NK-92 (cell line): Measurements from ENCODE around the gene TNNI2.
"Not testable (repeated sequence)": the region's sequence is repeated elsewhere in the genome, so short reads cannot be mapped to it uniquely, and the experiment has no call there.

Source experiments
- DNase-seq: peaks from one replicate; lab custom pipeline; 2025; ENCODE audit not compliant: unreplicated experiment; lab: John Stamatoyannopoulos, UW

Gene TNNI2

DNA sequence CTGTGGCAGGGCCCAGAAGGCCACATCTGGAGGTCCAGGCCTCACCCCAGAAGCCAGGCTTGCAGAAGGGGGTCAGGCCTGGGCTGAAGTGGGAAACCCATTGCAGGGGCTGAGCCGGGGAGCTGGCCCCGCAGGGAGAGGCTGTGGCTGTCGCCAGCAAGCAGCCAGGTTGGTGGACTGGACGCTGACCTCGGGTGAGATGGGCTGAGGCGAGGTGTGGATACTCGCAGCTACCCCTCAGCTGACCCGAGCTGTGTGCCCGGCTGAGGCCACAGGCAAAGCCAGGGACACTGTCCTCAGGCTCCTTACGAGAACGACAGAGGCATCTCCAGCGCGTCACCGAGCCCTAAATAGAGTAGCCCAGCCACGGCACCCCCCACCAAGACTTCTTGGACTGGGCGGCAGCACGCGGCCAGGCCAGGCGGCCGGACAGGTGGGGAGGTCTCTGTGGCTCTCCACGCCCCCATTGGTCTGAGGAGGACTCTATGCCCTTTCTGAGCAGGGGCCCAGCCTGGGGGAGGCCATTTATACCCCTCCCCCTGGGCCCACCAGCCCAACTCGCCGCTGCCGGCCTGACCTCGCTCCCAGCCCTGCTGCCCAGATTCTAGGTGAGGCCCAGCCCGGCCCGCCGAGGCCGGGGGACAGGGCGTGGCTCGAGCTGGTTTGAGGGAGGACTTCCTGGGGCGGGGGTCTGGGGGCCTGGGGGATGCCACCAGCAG is at the start of gene TNNI2:
TNNI2 (plus strand) TSS at position 556 of the 719 bp plus-strand sequence. CDS start 716 bp downstream, outside the sequence.
- DNase-seq: no peak

DNA sequence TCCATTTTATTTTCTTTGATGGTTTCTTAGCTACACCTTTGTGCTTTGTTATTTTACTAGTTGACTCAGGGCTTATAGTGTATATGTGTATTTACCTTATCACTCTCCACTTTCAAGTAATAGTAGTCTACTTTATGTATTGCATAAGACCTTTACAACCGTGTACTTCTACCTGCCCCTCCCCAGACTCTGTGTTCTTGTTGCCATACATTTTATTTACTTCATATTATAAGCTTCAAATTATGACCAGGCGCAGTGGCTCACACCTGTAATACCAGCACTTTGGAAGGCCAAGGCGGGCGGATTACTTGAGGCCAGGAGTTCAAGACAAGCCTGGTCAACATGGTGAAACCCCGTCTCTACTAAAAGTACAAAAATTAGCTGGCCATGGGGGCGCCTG is 46.9 kb upstream of the TNNI2 start:
- DNase-seq: no peak

DNA sequence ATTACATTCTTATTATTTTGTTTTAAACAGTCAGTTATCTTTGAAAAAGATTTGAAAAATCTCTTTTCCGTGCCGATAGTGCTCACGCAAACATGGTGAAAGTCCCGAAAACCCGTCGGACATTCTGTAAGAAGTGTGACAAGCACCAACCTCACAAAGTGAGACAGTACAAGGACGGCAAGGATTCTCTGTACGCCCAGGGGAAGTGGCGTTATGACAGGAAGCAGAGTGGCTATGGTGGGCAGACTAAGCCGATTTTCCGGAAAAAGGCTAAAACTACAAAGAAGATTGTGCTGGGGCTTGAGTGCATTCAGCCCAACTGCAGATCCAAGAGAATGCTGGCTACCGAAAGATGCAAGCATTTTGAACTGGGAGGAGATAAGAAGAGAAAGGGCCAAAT is 46.3 kb upstream of the TNNI2 start:
- no peak for DNase-seq

DNA sequence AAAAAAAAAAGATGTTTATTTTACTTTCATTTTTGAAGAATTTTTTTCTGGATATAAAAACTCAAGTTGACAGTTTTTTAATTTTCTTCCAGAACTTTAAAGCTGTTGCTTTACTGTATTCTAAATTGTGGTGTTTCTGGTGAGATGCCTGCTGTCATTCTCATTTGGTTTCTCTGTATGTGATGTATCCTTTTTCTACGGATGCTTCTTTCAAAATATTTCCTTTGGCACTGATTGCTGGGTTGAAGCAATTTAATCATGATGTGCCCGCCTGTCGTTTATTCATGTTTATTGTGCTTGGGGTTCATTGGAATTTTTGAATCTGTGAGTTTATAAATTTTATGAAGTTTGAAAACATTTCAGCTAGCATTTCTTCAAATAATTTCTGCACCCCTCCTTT is 45.7 kb upstream of the TNNI2 start:
- DNase-seq: no peak

DNA sequence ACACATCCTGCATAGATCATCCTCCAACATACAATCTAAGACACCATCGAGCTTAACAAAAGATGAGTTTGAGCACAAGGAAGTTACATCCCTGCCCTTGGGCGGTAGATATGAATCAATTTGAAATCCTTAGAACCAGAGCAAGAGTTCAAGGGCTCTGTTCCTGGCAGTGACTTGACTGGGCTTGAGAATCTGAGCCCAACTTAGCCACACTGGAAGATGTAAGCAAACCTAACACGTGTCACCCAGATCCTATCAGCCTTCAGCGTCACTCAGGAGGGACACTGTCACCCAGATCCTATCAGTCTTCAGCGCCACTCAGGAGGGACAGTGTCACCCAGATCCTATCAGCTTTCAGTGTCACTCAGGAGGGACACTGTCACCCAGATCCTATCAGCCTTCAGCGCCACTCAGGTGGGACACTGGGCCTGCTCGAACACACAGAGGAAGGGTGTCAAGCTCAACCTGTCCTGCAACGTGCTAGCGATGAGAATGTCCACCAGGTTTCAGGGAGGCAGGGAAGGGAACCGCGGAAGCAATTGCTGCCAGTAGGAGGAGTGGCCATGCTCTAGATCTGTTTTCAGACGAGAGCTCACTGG is 42.3 kb upstream of the TNNI2 start:
- DNase-seq: no peak

DNA sequence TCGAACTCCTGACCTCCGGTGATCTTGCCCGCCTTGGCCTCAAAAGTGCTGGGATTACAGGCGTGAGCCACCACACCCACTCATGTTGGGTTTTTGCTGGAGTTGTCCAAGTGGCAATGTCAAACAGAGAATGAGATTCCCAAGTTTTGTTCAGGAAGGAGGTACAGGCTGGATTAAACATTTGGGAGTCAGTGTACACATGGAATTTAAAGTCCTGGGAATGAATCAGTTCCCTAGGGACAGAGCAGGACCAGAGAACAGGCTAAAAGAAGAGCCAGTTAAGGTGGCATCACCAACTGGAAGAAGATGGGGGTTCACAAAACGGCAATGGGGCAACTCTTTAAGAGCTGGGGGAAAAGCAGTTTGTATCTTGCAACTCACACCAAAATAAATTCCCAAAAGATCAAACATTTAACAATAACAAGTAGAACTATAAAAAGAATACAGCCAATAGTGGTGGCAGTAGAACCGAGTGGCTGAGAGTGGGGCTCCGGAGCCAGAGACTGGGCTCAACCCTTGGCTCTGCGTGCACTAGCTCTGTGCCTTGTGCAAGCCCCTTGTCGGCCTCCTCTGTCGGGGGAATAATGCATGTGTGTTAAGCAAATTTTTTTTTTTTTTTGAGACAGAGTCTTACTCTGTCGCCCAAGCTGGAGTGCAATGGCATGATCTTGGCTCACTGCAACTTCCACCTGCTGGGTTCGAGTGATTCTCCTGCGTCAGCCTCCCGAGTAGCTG is 41.2 kb upstream of the TNNI2 start:
- DNase-seq: no peak

DNA sequence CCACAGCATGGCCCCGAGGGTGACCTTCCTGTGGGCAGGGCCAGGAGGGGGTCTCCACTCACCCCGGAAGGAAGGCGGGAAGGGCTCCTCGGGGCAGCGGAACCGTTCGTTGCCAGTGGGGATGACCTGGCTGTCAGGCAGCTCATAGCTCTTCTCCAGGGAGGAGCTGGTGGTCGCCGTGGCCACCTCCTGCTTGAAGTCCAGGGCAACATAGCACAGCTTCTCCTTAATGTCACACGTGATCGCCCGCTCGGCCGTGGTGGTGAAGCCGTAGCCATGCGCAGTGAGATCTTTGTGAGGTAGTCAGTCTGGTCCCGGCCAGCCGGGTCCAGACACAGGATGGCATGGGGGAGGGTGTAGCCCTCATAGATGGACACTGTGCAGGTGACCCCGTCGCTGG is 35.5 kb upstream of the TNNI2 start:
- DNase-seq: no peak

DNA sequence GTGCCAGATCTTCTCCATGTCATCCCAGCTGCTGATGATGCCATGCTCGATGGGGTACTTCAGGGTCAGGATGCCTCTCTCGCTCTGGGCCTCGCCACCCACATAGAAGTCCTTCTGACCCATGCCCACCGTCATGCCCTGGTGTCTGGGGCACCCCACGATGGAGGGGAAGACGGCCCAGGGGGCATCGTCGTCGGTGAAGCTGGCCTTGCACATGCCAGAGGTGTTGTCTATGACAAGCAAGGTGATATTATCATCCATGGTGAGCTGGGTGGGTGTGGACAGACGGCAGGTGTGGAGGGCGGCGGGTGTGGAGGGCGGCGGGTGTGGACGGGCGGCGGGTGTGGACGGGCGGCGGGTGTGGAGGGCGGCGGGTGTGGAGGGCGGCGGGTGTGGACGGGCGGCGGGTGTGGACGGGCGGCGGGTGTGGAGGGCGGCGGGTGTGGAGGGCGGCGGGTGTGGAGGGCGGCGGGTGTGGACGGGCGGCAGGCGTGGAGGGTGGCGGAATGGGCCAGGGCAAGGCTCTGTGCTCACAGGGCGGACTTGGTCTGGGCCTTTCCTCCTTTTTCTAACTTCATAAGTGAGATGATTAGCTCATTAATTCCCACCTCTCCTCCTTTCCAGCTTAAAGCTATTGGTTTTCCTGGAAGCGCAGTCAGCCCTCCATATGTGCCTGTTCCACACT is 34.8 kb upstream of the TNNI2 start:
- DNase-seq: not testable (repeated sequence)

DNA sequence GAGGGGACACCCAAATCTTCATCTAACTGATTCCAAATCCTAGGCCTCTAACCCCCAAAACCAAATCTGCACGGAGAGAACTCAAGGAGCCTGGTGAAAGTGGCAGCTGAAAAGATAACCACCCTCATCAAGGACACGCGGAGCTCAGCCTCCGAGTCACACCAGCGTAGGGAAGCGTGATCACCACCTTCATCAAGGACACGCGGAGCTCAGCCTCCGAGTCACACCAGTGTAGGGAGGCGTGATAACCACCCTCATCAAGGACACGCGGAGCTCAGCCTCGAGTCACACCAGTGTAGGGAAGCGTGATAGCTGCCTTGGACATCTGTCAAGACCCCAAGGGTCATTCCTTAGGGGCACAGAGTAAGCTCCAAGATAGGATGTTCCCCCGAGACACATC is 33.3 kb upstream of the TNNI2 start:
- no peak for DNase-seq

DNA sequence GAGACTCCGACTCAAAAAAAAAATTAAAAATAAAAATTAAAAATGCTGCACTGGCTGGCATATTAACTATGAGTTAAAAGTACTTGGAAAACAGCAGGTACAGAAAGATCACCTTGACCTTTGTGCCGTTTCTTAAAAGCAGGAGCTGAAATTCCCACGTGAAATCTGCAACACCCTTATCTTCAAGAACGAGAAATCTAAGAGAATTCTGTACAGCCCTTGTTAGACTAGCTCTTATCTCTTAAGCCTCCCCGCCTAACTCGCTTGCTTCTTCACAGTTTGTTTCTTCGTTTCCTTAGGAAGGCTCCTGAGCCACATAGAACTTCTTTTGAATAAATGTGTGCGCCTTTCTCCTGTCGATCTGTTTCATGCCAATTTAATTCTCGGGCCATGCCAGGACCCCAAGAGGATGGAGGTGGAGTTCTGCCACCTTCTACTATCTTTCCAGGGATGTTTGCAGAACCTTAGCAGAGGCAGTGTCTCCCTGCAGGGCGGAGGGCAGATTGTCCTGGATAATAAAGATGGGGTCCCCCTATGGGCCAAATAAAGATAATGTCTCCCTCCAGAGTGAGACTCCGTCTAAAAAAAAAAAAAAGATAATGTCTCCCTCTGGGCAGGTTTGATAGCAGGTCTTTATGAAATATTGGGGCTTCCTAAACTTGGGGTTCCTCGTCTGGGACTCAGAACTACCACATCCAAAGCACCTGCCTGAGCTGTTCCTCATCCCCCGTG is 31.4 kb upstream of the TNNI2 start:
- DNase-seq: no peak

DNA sequence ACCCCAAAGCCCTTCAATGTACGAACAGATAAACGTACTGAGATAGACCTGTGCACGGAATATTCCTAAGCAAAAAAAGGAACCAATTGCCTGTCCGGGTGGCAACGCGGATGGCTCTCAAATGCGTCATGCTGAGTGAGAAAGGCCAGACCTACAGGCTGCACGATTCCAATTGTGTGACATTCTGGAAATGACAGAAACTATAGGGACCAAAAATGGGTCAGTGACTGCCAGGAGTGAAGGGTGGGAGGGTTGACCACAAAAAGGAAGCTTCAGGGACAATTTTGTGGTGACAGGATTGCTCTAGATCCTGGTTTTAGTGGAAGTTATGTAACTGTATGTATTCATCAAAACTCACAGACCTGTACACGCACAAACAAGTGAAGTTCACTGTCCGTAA is 28.0 kb upstream of the TNNI2 start:
- no peak for DNase-seq

DNA sequence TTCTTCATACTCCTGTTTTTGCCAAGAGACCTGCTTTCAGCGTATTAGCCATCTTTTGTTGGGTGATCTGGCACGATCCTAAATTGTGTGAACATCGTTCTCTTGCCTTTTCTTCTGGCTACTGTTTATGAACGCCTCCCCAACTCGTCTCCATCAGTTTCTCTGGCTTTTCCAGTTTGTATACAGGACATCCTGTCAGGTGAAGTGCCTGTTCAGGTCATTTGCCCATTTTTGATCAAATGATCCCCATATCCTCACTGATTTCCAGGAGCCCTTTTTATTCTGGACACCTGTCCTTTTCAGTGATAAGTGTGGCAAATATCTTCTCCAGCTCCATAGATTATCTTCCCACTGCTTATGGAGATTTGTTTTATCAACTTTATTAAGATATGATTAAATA is 26.5 kb upstream of the TNNI2 start:
- DNase-seq: no peak

DNA sequence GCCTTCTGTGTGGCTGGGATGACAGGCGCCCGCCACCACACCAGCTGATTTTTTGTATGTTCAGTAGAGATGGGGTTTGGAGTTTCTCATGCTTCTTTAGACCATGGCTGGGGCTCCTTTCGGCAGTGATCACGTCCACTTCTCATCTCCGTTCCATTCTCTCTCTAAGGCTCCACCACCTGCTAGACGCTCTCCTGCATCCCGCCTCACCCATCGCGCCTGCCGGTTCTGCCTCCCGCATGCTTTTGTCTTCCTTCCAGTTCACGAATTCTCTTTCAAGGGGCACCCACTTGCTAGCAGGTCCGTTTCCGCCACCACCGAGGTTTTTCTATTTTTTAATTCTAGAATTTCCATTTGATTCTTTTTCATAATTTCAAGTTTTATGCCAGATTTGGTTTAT is 26.0 kb upstream of the TNNI2 start:
- DNase-seq: no peak

DNA sequence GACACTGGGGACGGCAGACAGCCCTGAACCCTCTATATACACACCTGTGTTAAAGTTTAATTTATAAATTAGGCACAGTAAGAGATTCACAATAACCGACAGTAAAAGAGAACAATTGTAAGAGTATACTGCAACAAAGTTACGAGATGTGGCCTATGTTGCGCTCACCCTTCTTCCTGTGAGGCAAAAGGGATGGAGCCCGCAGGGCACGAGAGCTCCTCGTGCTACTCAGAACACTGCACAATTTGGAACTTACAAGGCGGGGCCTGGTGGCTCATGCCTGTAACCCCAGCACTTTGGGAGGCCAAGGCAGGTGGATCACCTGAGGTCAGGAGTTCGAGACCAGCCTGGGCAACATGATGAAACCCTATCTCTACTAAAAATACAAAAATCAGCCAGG is 25.4 kb upstream of the TNNI2 start:
- DNase-seq: not testable (repeated sequence)

DNA sequence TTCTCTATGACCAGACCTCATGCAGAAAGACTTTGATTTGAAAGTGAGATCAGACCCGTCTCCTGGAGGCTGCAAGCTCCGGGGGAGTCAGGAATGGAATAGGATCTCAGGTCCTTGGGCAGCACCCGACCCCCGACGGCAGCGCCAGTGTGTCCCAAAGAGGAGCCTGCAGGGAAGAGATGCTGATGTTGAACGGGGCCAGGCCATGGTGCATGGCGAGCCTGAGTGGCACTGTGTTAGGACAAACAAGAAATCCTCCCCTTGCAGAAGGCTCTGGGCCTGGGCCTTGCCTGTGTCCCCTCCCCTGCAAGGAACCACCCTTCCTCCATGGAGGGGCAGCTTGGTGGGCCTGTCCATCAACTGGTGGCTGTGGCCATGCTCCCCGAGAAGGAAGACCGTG is 24.1 kb upstream of the TNNI2 start:
- DNase-seq: no peak

DNA sequence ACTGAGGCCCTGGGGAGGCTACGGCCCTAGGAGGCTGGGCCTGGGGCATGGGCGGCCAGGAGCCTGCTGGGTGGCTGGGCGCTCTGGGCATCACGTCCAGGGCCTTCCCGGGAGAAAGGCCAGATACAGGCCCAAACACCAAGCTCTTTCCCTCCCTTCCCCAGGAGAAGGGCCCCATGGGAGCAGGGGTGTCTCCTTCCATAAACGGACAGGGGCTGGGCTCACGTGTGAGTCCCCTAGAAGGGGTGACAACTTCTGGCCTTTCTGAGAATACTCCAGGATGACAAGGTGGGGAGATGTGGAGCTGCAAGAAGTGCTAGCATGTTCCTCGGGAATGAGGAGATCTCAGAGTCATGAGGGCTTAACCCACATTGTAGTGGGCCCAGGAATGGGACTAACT is 23.5 kb upstream of the TNNI2 start:
- no peak for DNase-seq

DNA sequence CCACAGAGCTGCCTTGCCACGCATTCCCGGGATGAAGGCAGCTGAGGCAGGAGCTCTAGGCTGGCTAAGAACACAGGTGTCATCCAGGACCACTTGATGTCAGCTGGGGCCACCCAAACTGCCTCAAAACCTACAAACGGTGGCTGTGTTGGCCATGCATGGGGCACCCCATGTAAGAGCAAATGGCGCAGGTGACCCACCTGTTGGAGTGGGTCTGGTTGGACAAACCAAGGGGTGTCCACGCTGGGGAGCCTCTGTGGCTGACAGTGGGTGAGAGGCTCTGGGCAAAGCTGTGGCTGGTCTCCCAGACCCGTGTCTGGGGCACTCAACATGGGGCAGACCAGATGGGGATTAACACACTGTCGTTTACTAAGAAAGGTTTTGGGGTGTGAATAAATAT is 23.0 kb upstream of the TNNI2 start:
- no peak for DNase-seq

DNA sequence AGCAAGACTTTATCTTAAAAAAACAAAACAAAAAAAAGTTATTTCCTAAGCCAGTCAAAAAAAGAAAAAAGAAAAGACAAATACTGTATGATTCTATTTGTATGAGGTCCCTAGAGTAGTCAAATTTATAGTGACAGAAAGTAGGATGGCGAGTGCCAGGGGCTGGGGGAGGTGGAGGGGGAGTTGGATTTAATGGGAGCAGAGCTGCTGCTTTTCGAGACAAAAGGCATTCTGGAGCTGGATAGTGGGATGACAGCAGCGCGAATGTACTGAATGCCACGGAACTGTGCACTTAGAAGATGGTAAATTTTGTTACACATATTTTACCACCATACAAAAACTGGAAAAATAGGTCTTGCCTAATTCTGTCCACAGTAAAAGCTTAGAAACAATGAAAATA is 21.8 kb upstream of the TNNI2 start:
- no peak for DNase-seq

DNA sequence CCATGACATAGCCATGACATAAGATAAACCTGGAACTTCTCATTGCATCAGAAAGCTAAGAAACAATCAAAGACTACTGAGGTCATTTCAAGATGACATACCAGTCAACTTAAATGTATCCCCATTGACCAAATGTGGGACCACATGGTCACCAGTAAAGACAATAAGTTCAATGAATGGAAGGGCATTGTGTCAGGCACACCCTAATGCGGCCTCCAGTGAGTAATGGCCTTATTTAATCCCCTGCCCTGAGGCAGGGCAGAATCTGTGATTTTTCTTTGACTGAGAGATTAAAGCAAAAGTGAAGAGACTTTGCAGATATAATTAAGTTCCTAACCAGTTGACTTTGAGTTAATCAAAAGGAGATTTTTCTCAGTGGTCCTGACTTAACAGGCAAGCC is 21.3 kb upstream of the TNNI2 start:
- no peak for DNase-seq

DNA sequence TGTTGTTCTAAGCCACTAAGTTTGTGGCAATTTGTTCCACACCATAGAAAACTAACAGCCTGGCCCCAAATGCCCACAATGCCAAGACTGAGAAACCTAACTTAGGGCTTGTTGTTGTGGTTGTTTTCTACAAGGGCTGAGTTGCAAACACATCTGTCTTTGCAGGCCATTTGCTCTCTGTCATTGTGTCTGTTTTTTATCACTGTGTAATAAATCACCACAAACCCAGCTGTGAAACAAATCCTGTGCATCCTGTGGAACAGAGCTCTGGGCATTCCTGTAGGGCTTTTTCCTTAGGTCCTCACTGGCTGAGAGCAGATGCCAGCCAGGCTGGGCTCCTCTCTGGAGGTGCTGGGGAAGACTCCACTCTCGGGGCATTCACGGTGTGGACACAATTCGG is 19.7 kb upstream of the TNNI2 start:
- DNase-seq: no peak
